ENCODE results near the gene RARA. TPM values are rescaled to one million over a fixed set of nuclear protein-coding genes. Genes with fewer than 3 reads are reported as not detected.

The RARA gene
- total and polyA plus RNA-seq, 2 of the 4 experiments (the other 2 are of a cell fraction) = 9.0 to 12.7 TPM

GRCh38 chr17:40287494-40288369 lies 21.2 kb upstream of the RARA start, which contains the start of gene CDC6 (continued):
- TF ChIP-seq ELK1 (IDR thresholded peaks at IDR 0.05; ENCODE audit: borderline replicate concordance, low read depth, low read length) (no peak), CHD1 (IDR thresholded peaks at IDR 0.05; ENCODE audit: low read depth, low read length) (no peak), BHLHE40 (IDR thresholded peaks at IDR 0.05; ENCODE audit: low read depth, low read length) (no peak)

All from IMR-90 (cell line).